WTC11 (cell line): ENCODE measurements around the gene WDR33. TPM values are rescaled to one million over a fixed set of nuclear protein-coding genes. Genes with fewer than 3 reads are reported as not detected.
A peak's percentile ranks its signal among the peaks of the same experiment; 100 is the strongest.

ENCODE experiments used
- ATAC-seq: fragments of 200-7000 bp; cut with Tn5 transposase; 2 replicates; pipeline ENCODE4 v1.10.0; 2021; ENCODE audit warnings: mild to moderate bottlenecking, moderate library complexity
- CTCF ChIA-PET: fragments of 300-600 bp; sonication (Branson Sonifier 250); formaldehyde crosslinking; loops from one replicate; lab custom pipeline; 2021; ENCODE audit warnings: antibody characterized with exemption; lab: Charles Lee
- POLR2A ChIA-PET: fragments of 350-600 bp; sonication (Branson Sonifier 250); formaldehyde crosslinking; loops from one replicate; lab custom pipeline; 2021; ENCODE audit warnings: antibody characterized with exemption; lab: Charles Lee
- DNase-seq: peaks from one replicate; pipeline ENCODE4 v3.0.0; 2021; ENCODE audit warnings: low spot score
- H3K27ac Mint-ChIP-seq: 2 replicates; pipeline ENCODE4 v1.8.0; 2021; ENCODE audit warnings: mixed read lengths
- H3K27me3 Mint-ChIP-seq: 2 replicates; pipeline ENCODE4 v1.8.0; 2021; ENCODE audit warnings: low read depth, mild to moderate bottlenecking, moderate library complexity, mixed read lengths
- H3K36me3 Mint-ChIP-seq: 2 replicates; pipeline ENCODE4 v1.8.0; 2021; ENCODE audit warnings: mixed read lengths
- H3K4me1 Mint-ChIP-seq: 2 replicates; pipeline ENCODE4 v1.8.0; 2022; ENCODE audit warnings: mixed read lengths
- H3K4me3 Mint-ChIP-seq: 2 replicates; pipeline ENCODE4 v1.8.0; 2021; ENCODE audit warnings: mild to moderate bottlenecking, moderate library complexity, mixed read lengths
- H3K9me3 Mint-ChIP-seq: 2 replicates; pipeline ENCODE4 v1.8.0; 2021; ENCODE audit warnings: mixed read lengths
- CBFB ChIP-seq: sonication (generic); formaldehyde crosslinking; IDR thresholded peaks from 2 replicates; pipeline ENCODE4 v1.8.1; 2022; ENCODE audit warnings: mild to moderate bottlenecking, low read depth, missing genetic modification reagents
- ESRRA ChIP-seq: sonication (generic); formaldehyde crosslinking; IDR thresholded peaks from 2 replicates; pipeline ENCODE4 v1.8.1; 2022; ENCODE audit warnings: mild to moderate bottlenecking, missing genetic modification reagents, borderline replicate concordance
- IRF2 ChIP-seq: sonication (generic); formaldehyde crosslinking; IDR thresholded peaks from 2 replicates; pipeline ENCODE4 v1.8.0; 2022; ENCODE audit warnings: low read depth, missing genetic modification reagents, borderline replicate concordance
- JUN ChIP-seq: sonication (generic); formaldehyde crosslinking; IDR thresholded peaks from 2 replicates; pipeline ENCODE4 v1.8.0; 2023; ENCODE audit warnings: mild to moderate bottlenecking, missing genetic modification reagents
- SMAD3 ChIP-seq: sonication (generic); formaldehyde crosslinking; IDR thresholded peaks from 2 replicates; pipeline ENCODE4 v1.8.0; 2022; ENCODE audit warnings: missing genetic modification reagents, mild to moderate bottlenecking, borderline replicate concordance
- ZNF121 ChIP-seq: sonication (generic); formaldehyde crosslinking; IDR thresholded peaks from 2 replicates; pipeline ENCODE4 v1.8.0; 2023; ENCODE audit warnings: missing genetic modification reagents
- ZNF138 ChIP-seq: sonication (generic); formaldehyde crosslinking; conservative IDR thresholded peaks from 2 replicates; pipeline ENCODE4 v1.8.1; 2022; ENCODE audit warnings: mild to moderate bottlenecking, moderate library complexity, missing genetic modification reagents
- ZNF317 ChIP-seq: sonication (generic); formaldehyde crosslinking; IDR thresholded peaks from 2 replicates; pipeline ENCODE4 v1.8.1; 2023; ENCODE audit warnings: low read depth, mild to moderate bottlenecking, moderate library complexity, missing genetic modification reagents, borderline replicate concordance
- ZNF416 ChIP-seq: fragments of 250-450 bp; sonication (Bioruptor Pico); IDR thresholded peaks from 2 replicates; pipeline ENCODE4 v1.9.0; 2021; ENCODE audit warnings: mild to moderate bottlenecking, inconsistent platforms
- total RNA-seq: library from RNA; stranded (reverse); gene quantifications from 3 replicates; pipeline ENCODE4 v1.2.3, GENCODE V29; 2021
- TF ChIP-seq, protein P1 (sequence below): fragments of 250-450 bp; sonication (Bioruptor Pico); IDR thresholded peaks from 2 replicates; pipeline ENCODE4 v1.9.0; 2021; ENCODE audit warnings: mild to moderate bottlenecking, borderline replicate concordance
- TF ChIP-seq, protein P2 (sequence below): sonication (generic); formaldehyde crosslinking; IDR thresholded peaks from 2 replicates; pipeline ENCODE4 v1.8.0; 2023; ENCODE audit warnings: mild to moderate bottlenecking, missing genetic modification reagents
- TF ChIP-seq, protein P3 (sequence below): sonication (generic); formaldehyde crosslinking; conservative IDR thresholded peaks from 2 replicates; pipeline ENCODE4 v1.8.1; 2022; ENCODE audit warnings: mild to moderate bottlenecking, missing genetic modification reagents
- TF ChIP-seq, protein P4 (sequence below): sonication (generic); formaldehyde crosslinking; IDR thresholded peaks from 2 replicates; pipeline ENCODE4 v1.8.1; 2022; ENCODE audit warnings: mild to moderate bottlenecking, missing genetic modification reagents, moderate library complexity, borderline replicate concordance
- TF ChIP-seq, protein P5 (sequence below): fragments of 250-450 bp; sonication (Bioruptor Pico); conservative IDR thresholded peaks from 2 replicates; pipeline ENCODE4 v1.9.0; 2021; ENCODE audit warnings: mild to moderate bottlenecking
- TF ChIP-seq, protein P6 (sequence below): fragments of 250-450 bp; sonication (Bioruptor Pico); IDR thresholded peaks from 2 replicates; pipeline ENCODE4 v1.9.0; 2021; ENCODE audit warnings: moderate library complexity, mild to moderate bottlenecking, inconsistent platforms, borderline replicate concordance

Gene WDR33
- total RNA-seq, 1 experiment from 2014 or later = 67.1 TPM

DNA sequence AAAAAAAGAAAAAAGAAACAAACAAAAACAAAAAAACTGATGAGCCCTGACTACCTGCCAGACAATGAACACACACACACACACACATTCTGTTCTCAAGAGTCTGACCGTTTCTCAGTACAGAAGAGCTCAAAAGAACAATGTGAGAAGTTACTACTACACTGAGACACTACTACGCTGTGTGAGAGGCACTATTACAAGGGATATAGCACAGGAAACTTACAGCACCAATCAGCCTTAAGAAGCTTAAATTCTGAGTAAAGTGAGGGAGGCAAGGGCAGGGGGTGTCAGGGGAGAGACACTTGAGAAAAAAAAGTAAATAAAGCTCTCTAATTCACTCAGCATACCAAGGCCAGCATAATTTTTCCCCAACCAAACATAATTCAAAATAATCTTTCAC is 32.5 kb downstream of the WDR33 start:
- Mint-ChIP-seq H3K4me1 (peaks cover 27% of the 10 kb centered on the region), H3K9me3 (peaks cover 9% of the 10 kb centered on the region), H3K27me3 (no peaks in the 10 kb centered on the region), H3K4me3 (no peak overlapping the region), H3K27ac (peak overlapping the region; percentile 57; the same call in 1 of the 2 replicates), H3K36me3 (peaks cover 14% of the 10 kb centered on the region)
- POLR2A ChIA-PET = no interaction called here
- CTCF ChIA-PET = no interaction called here
- TF ChIP-seq, protein P1, sequence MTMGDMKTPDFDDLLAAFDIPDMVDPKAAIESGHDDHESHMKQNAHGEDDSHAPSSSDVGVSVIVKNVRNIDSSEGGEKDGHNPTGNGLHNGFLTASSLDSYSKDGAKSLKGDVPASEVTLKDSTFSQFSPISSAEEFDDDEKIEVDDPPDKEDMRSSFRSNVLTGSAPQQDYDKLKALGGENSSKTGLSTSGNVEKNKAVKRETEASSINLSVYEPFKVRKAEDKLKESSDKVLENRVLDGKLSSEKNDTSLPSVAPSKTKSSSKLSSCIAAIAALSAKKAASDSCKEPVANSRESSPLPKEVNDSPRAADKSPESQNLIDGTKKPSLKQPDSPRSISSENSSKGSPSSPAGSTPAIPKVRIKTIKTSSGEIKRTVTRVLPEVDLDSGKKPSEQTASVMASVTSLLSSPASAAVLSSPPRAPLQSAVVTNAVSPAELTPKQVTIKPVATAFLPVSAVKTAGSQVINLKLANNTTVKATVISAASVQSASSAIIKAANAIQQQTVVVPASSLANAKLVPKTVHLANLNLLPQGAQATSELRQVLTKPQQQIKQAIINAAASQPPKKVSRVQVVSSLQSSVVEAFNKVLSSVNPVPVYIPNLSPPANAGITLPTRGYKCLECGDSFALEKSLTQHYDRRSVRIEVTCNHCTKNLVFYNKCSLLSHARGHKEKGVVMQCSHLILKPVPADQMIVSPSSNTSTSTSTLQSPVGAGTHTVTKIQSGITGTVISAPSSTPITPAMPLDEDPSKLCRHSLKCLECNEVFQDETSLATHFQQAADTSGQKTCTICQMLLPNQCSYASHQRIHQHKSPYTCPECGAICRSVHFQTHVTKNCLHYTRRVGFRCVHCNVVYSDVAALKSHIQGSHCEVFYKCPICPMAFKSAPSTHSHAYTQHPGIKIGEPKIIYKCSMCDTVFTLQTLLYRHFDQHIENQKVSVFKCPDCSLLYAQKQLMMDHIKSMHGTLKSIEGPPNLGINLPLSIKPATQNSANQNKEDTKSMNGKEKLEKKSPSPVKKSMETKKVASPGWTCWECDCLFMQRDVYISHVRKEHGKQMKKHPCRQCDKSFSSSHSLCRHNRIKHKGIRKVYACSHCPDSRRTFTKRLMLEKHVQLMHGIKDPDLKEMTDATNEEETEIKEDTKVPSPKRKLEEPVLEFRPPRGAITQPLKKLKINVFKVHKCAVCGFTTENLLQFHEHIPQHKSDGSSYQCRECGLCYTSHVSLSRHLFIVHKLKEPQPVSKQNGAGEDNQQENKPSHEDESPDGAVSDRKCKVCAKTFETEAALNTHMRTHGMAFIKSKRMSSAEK = no peak
- TF ChIP-seq ESRRA (no peak), ZNF317 (CRISPR knock-in tag) (no peak)
- TF ChIP-seq, protein P2, sequence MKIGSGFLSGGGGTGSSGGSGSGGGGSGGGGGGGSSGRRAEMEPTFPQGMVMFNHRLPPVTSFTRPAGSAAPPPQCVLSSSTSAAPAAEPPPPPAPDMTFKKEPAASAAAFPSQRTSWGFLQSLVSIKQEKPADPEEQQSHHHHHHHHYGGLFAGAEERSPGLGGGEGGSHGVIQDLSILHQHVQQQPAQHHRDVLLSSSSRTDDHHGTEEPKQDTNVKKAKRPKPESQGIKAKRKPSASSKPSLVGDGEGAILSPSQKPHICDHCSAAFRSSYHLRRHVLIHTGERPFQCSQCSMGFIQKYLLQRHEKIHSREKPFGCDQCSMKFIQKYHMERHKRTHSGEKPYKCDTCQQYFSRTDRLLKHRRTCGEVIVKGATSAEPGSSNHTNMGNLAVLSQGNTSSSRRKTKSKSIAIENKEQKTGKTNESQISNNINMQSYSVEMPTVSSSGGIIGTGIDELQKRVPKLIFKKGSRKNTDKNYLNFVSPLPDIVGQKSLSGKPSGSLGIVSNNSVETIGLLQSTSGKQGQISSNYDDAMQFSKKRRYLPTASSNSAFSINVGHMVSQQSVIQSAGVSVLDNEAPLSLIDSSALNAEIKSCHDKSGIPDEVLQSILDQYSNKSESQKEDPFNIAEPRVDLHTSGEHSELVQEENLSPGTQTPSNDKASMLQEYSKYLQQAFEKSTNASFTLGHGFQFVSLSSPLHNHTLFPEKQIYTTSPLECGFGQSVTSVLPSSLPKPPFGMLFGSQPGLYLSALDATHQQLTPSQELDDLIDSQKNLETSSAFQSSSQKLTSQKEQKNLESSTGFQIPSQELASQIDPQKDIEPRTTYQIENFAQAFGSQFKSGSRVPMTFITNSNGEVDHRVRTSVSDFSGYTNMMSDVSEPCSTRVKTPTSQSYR = no peak
- no peak for ATAC-seq
- no peak for DNase-seq

DNA sequence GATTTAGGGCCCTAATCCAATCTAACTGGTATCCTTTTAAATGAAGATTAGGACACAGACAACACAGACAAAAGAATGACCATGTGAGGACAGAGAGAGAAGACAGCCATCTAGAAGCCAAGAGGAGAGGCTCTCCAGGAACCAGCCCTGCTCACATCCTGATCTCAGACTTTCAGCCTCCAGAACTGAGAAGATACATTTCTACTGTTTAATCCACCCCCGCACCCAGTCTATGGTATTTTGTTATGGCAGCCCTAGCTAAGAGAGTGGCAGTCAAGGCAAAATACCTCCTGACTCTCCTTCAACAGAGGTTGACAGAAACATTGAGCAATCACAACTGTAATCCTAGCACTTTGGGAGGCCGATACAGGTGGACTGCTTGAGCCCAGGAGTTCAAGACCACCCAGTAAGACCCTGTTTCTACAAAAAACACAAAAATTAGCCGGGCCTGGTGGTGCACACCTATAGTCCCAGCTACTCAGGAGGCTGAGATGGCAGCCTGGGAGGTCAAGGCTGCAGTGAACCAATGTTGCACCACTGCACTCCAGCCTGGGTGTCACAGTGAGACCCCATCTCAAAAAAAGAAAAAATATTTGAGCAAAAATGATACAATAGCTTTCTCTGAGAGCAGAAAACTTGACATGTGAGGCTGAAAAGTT is 34.7 kb downstream of the WDR33 start:
- ChIA-PET CTCF (no interaction called here), POLR2A (no interaction called here)
- Mint-ChIP-seq H3K4me3 (no peak overlapping the region), H3K27me3 (no peaks in the 10 kb centered on the region), H3K27ac (peak overlapping the region; percentile 85), H3K9me3 (peaks cover 9% of the 10 kb centered on the region), H3K4me1 (peaks cover 32% of the 10 kb centered on the region), H3K36me3 (peaks cover 11% of the 10 kb centered on the region)
- ATAC-seq (peak; percentile 61), DNase-seq (no peak)
- no peak for TF ChIP-seq ZNF138
- no peak for TF ChIP-seq JUN
- TF ChIP-seq, protein P1 = no peak
- TF ChIP-seq, protein P3, sequence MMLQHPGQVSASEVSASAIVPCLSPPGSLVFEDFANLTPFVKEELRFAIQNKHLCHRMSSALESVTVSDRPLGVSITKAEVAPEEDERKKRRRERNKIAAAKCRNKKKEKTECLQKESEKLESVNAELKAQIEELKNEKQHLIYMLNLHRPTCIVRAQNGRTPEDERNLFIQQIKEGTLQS (CRISPR knock-in tag) = no peak
- TF ChIP-seq, protein P4, sequence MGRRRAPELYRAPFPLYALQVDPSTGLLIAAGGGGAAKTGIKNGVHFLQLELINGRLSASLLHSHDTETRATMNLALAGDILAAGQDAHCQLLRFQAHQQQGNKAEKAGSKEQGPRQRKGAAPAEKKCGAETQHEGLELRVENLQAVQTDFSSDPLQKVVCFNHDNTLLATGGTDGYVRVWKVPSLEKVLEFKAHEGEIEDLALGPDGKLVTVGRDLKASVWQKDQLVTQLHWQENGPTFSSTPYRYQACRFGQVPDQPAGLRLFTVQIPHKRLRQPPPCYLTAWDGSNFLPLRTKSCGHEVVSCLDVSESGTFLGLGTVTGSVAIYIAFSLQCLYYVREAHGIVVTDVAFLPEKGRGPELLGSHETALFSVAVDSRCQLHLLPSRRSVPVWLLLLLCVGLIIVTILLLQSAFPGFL = no peak
- TF ChIP-seq IRF2 = no peak
- no peak for TF ChIP-seq ZNF121 (CRISPR knock-in tag)
- no peak for TF ChIP-seq SMAD3 (CRISPR knock-in tag)
- TF ChIP-seq, protein P5, sequence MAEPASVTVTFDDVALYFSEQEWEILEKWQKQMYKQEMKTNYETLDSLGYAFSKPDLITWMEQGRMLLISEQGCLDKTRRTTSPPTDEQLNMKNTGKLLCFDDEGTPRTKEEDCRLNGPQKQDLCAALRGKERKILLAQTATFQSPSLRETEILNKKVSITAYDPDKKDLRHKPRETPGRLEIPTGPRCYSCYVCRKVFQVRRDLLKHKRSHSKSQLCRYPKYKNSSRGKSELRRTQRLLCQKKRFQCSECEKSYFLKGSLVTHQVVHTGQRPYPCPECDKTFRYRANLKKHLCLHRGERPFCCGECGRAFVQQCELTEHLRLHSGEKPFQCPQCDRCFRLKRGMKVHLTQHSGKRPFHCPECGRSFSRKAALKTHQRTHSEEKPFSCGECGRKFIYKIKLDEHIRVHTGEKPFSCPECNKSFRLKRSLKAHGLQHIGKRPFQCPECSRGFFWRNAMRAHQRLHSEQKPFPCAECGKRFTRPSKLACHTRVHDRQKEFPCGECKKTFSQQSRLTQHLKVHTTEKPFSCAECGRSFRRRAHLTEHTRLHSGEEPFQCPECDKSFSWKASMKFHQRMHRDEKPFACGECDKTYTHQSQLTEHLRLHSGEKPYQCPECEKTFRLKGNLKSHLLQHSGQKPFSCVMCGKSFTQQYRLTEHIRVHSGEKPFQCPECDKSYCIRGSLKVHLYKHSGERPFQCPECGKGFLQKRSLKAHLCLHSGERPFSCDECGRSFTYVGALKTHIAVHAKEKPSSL (CRISPR knock-in tag) = no peak
- no peak for TF ChIP-seq ZNF416
- TF ChIP-seq, protein P6, sequence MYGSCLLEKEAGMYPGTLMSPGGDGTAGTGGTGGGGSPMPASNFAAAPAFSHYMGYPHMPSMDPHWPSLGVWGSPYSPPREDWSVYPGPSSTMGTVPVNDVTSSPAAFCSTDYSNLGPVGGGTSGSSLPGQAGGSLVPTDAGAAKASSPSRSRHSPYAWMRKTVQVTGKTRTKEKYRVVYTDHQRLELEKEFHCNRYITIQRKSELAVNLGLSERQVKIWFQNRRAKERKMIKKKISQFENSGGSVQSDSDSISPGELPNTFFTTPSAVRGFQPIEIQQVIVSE = no peak
- TF ChIP-seq ZNF317 (CRISPR knock-in tag) = no peak
- no peak for TF ChIP-seq ESRRA
- no peak for TF ChIP-seq CBFB (CRISPR knock-in tag)
